OCI-LY1 (cell line): ENCODE results near the gene PJVK.
A peak's percentile ranks its signal among the peaks of the same experiment; 100 is the strongest.

ENCODE experiments used
- H2AFZ ChIP-seq: fragments of 200-600 bp; sonication (generic), shearing (Covaris generic); 2 replicates; pipeline ENCODE4 v1.6.0; 2014; ENCODE audit warnings: antibody characterized with exemption, mild to moderate bottlenecking, low read length
- H3F3A ChIP-seq: fragments of 200-600 bp; sonication (generic), shearing (Covaris generic); 2 replicates; pipeline ENCODE4 v1.6.0; 2014; ENCODE audit warnings: mild to moderate bottlenecking, antibody characterized with exemption, low read length, moderate library complexity; ENCODE audit not compliant: insufficient read depth
- H3K27ac ChIP-seq: fragments of 200-600 bp; sonication (generic); 2 replicates; pipeline ENCODE4 v1.5.1; 2014; ENCODE audit warnings: low read length, mixed run types, mild to moderate bottlenecking, low read depth; ENCODE audit not compliant: poor library complexity, severe bottlenecking
- H3K27me3 ChIP-seq: fragments of 200-600 bp; sonication (generic); 2 replicates; pipeline ENCODE4 v1.6.0; 2014; ENCODE audit warnings: antibody characterized with exemption, mild to moderate bottlenecking, low read length, moderate library complexity; ENCODE audit not compliant: insufficient read depth
- H3K36me3 ChIP-seq: fragments of 200-600 bp; sonication (generic); 2 replicates; pipeline ENCODE4 v1.6.1; 2014; ENCODE audit warnings: mild to moderate bottlenecking, antibody characterized with exemption, low read length, moderate library complexity, mixed read lengths; ENCODE audit not compliant: insufficient read depth
- H3K4me1 ChIP-seq: fragments of 200-600 bp; sonication (generic); 2 replicates; pipeline ENCODE4 v1.5.1; 2014; ENCODE audit warnings: mild to moderate bottlenecking, low read length, moderate library complexity; ENCODE audit not compliant: insufficient read depth, severe bottlenecking
- H3K4me2 ChIP-seq: fragments of 200-600 bp; sonication (generic), shearing (Covaris generic); 2 replicates; pipeline ENCODE4 v1.6.1; 2014; ENCODE audit warnings: low read length
- H3K4me3 ChIP-seq: fragments of 200-600 bp; sonication (generic); 2 replicates; pipeline ENCODE4 v1.5.1; 2014; ENCODE audit warnings: low read length, low read depth, mild to moderate bottlenecking, mixed read lengths; ENCODE audit not compliant: poor library complexity, severe bottlenecking
- H3K79me2 ChIP-seq: fragments of 200-600 bp; shearing (Covaris generic); 2 replicates; pipeline ENCODE4 v1.6.1; 2016; ENCODE audit warnings: mixed run types, low read length, mixed read lengths; ENCODE audit not compliant: insufficient read depth
- H3K9ac ChIP-seq: fragments of 200-600 bp; sonication (generic), shearing (Covaris generic); 2 replicates; pipeline ENCODE4 v1.6.1; 2014; ENCODE audit warnings: mild to moderate bottlenecking, low read length, mixed read lengths
- H3K9me2 ChIP-seq: fragments of 200-600 bp; sonication (generic), shearing (Covaris generic); 2 replicates; pipeline ENCODE4 v1.6.1; 2014; ENCODE audit warnings: low read depth, mild to moderate bottlenecking, low read length, mixed read lengths
- H3K9me3 ChIP-seq: fragments of 200-600 bp; shearing (Covaris generic); 2 replicates; pipeline ENCODE4 v1.6.1; 2014; ENCODE audit warnings: low read length, mixed read lengths
- H4K20me1 ChIP-seq: fragments of 200-600 bp; sonication (generic), shearing (Covaris generic); 2 replicates; pipeline ENCODE4 v1.6.0; 2016; ENCODE audit warnings: mild to moderate bottlenecking, low read length; ENCODE audit not compliant: insufficient read depth
- CTCF ChIP-seq: fragments of 200-600 bp; sonication (generic), shearing (Covaris generic); IDR thresholded peaks from 2 replicates; pipeline ENCODE4 v1.5.1; 2017; ENCODE audit warnings: mild to moderate bottlenecking, antibody characterized with exemption, low read length, moderate library complexity, mixed read lengths
- EZH2 ChIP-seq: fragments of 200-600 bp; sonication (generic), shearing (Covaris generic); IDR thresholded peaks from 2 replicates; pipeline ENCODE4 v1.8.0; 2017; ENCODE audit warnings: borderline replicate concordance, mixed run types, mild to moderate bottlenecking, antibody characterized with exemption, low read length, moderate library complexity, mixed read lengths

The PJVK gene

GRCh38 chr2:178479758-178480226 lies 28.6 kb downstream of the PJVK start:
- no peaks in the 10 kb centered on the region for H4K20me1 ChIP-seq
- H3K4me2 ChIP-seq: peak overlapping the region; percentile 90
- no peaks in the 10 kb centered on the region for H3K9me2 ChIP-seq
- no peaks in the 10 kb centered on the region for H3K9me3 ChIP-seq
- peaks cover 43% of the 10 kb centered on the region for H3K4me1 ChIP-seq
- H3K27me3 ChIP-seq: no peaks in the 10 kb centered on the region
- H3F3A ChIP-seq: no peaks in the 10 kb centered on the region
- H2AFZ ChIP-seq: peak overlapping the region; percentile 66; the same call in 1 of the 2 replicates
- peaks cover 36% of the 10 kb centered on the region for H3K79me2 ChIP-seq
- peak overlapping the region; percentile 71 for H3K9ac ChIP-seq
- H3K27ac ChIP-seq: peak overlapping the region; percentile 72
- TF ChIP-seq EZH2 (no peak), CTCF (no peak)
- H3K4me3 ChIP-seq: peak overlapping the region; percentile 89
- no peaks in the 10 kb centered on the region for H3K36me3 ChIP-seq

GRCh38 chr2:178480227-178481181 lies 29.3 kb downstream of the PJVK start, which contains the start of gene PLEKHA3:
TSS of gene PLEKHA3 (plus strand) at chr2:178480457. CDS start at chr2:178480870, 413 bp downstream.
- Histone ChIP-seq H3K36me3 (no peaks in the 10 kb centered on the region), H3K9ac (peak within 1 kb of the TSS; percentile 71), H3K4me3 (peak within 1 kb of the TSS; percentile 89), H3K4me1 (peaks cover 44% of the 10 kb centered on the region), H3K9me2 (no peaks in the 10 kb centered on the region), H2AFZ (peak within 1 kb of the TSS; percentile 66; the same call in 1 of the 2 replicates), H3K27ac (peak within 1 kb of the TSS; percentile 72), H3K4me2 (peak within 1 kb of the TSS; percentile 90), H4K20me1 (no peaks in the 10 kb centered on the region), H3K9me3 (no peaks in the 10 kb centered on the region), H3K79me2 (peaks cover 36% of the 10 kb centered on the region), H3K27me3 (no peaks in the 10 kb centered on the region), H3F3A (no peaks in the 10 kb centered on the region)
- TF ChIP-seq EZH2: no peak
- TF ChIP-seq CTCF: no peak

- Histone ChIP-seq H3F3A (no peaks in the 10 kb centered on the region), H4K20me1 (no peaks in the 10 kb centered on the region), H3K4me1 (peaks cover 39% of the 10 kb centered on the region), H3K4me3 (peak overlapping the region; percentile 89), H3K9me3 (no peaks in the 10 kb centered on the region), H3K4me2 (peak overlapping the region; percentile 90), H3K27me3 (no peaks in the 10 kb centered on the region), H3K9ac (peak overlapping the region; percentile 71; the same call in 1 of the 2 replicates), H3K9me2 (no peaks in the 10 kb centered on the region), H3K79me2 (peaks cover 36% of the 10 kb centered on the region), H3K27ac (peak overlapping the region; percentile 34), H2AFZ (no peak overlapping the region), H3K36me3 (peaks cover 13% of the 10 kb centered on the region)
- no peak for TF ChIP-seq CTCF
- TF ChIP-seq EZH2: no peak
Observed at GRCh38 chr2:178482437-178482836, 31.3 kb downstream of the PJVK start.
